Measurements from ENCODE around the gene CDK5RAP2.

The CDK5RAP2 gene

DNA sequence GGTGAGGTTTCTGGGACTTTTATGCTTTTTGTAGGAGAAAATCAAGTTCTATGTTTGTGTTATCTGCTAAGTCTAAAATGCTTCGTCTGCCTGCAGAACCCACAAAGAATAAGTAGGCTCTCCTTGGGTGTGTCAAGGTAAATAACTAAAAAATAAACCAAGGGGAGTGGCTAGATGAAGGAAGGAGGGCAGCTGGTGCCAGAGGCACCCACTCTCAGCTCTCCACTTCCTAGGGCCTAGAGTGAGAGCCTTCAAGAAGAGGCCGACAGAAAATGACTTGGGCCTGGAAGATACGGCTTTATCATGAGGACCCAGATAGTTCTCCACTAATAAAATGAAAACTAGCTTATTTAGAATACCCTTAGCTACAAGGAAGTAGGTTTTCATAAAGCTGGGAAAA, 147.4 kb downstream of the CDK5RAP2 start:
- peak; percentile 12 for DNase-seq

DNA sequence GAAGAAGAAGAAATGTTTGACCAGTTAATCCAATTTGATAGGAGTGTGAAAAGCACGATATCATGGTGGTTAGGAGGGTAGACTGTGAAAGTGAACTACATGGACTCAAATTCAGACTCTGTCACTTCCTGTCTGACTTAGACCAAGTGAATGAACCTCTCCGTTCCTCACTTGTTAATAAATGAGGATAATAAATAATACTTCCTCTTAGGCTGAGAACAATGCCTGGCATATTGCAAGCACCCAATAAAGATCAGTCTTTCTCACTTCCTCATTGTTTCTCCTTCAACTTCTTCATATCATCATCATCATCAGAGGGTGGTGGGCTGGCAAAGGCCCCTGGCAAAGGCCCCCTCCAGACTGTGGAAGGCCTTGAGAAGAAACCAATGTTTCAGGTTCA, 148.7 kb downstream of the CDK5RAP2 start:
- no peak for DNase-seq

DNA sequence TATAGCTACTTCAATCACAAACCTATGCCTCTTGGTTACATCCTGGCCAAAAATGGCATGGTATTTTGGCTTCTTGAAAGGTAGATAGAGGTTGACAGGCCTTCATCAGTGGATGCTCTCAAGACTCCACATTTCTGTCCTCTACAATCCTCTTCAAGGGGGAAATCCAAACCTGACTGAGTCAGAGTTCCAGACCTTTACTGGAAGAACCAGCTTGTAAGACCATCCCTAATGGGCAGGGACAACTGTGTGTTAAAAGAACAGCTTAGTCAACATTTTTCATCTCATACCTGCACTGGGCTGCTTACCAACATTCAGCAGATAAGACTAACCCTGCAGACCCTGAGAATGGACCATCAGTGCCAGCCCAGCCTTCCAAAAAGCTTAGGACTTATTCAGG, 155.7 kb downstream of the CDK5RAP2 start:
- DNase-seq = no peak

DNA sequence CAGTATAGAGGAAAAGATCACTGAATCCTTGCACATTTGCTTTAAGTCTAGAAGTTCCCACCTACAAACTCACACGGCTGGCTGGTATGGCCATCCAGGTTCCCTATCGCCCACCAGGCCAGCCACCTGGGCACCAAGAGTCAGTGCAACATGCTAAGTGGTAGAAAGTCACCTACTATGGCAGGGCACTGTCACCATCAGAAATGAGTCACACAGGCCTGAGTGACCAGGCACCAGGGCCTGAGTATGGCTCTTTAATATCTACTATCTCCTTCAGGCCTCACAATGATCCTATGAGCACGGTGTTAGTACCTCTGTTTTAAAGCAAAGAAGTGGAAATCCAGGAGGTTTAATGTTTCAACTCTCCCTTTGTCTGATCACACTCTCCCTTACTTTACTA, 156.2 kb downstream of the CDK5RAP2 start:
- no peak for DNase-seq

DNA sequence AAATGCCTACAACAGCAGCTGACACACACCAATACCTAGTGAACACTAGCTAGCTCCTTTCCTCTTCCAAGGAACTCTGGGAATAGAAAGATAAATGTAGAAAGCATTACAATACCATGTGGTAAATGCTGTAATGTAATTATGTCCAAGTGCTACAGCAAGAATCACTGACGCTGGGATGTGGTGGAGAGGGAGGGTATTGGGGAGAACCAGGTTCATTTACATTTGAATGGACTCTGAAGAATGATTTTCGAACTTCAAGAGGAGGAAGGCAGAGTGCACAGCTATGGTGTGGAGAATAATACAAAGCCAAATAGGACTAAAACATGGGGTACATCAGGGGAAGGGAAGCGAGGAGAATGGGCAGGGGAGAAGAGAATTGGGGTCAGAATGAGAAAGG, 158.0 kb downstream of the CDK5RAP2 start:
- DNase-seq = no peak

DNA sequence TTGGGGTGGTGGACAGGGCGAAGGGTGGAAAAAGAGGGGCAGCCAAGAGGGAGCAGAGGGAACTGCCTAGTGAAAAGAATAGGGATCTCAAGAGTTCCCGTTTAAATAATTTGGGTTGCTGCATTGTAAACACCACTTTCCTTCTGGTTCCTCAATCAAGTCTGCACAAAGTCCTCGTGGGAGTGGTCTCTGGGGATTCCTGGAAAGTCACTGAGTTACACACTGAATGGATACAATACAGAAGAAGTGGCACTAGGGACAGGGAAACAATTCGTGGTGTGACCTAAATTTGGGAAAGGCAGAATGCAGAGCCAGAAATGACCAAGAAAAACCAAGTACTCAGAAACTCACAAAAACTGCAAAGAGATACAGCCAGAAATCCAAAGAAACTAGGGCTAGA, 161.7 kb downstream of the CDK5RAP2 start:
- DNase-seq = no peak

DNA sequence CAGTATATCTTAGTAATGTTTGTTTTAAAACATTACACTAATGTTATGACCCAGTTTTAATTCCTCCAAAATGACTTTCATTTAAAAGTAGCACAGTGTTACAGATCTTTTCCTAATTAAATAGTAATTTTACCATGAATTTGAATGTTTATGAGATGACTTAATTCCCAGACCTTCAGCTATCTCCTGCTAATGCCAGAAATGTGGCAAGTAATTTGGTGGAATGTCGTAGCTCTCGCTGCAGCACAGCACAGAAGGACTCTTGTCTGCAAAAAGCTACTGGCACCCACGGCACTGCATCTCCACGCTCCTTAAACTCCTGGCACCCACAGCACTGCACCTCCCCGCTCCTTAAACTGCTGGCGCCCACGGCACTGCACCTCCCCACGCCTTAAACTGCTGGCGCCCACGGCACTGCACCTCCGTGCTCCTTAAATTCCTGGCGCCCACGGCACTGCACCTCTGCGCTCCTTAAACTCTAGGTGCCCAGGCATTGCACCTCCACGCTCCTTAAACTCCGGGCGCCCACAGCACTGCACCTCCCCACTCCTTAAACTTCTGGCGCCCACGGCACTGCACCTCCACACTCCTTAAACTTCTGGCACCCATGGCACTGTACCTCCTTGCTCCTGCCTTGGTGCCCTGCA, 163.1 kb downstream of the CDK5RAP2 start:
- no peak for DNase-seq

DNA sequence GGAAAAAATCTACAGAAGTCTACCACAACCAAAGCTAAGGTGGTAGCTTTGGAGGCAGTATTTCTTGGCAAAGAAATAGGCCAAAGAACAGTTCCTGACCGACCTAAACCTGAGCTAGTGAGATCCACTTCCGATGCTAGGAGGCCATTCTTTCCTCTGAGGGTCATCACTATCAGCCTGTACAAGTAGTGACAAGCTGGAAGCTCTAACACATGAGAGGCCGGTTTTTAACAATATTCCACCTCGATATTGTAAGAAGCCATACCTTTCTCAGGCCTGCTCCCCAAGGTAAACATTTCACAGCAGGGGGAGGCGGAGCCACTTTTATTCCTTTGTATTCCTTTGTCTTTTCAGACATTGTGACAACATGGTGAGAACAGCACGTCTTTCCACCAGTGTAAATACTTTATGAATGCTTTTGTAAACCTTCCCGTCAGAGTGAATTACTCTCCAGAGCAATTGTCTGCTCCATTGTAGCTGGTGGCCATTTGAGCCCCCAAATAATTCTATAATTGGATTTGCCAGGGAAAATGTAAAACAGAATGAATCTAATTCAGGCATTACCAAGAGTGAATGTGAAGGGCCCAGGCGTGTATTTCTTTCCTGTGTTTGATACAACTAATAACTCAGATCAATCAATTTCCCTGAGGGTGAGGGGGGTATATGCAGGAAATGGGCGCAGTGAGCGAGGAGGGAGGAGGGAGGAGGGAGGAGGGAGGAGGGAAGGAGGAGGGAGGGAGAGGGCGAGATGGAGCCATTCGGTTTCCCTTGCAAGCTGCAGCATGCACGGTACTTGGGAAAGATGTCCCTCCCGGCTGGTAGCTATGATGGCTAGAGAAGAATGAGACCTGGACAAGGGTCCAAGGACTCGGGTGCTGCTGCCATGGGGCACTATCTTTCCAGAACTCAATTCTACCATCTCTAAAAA, 166.6 kb downstream of the CDK5RAP2 start:
- DNase-seq = peak; percentile 99

DNA sequence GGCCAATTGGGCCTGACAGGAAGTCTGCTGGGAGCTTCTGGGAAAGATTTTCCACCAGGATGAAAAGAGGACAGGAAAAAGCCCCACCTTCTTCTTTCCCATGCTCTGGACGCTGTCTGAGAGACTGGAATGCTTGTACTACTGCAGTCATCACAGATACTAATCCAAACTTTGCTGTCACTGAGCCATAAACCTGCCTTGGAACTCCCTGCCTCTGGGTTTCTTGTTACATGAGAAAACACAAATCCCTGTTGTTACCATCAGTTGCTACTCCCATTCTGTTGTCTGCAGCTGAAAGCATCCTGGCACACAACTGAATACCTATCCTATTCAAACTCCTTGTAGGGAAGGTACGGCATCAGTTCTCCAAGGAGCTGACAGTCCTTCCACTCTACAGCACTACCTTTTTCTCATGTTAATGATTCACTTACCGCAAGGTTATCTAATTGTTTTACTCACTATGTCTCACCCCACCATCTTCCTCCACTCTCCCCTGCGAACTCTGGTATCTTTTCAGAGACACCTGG, 167.5 kb downstream of the CDK5RAP2 start:
- DNase-seq = peak; percentile 78

DNA sequence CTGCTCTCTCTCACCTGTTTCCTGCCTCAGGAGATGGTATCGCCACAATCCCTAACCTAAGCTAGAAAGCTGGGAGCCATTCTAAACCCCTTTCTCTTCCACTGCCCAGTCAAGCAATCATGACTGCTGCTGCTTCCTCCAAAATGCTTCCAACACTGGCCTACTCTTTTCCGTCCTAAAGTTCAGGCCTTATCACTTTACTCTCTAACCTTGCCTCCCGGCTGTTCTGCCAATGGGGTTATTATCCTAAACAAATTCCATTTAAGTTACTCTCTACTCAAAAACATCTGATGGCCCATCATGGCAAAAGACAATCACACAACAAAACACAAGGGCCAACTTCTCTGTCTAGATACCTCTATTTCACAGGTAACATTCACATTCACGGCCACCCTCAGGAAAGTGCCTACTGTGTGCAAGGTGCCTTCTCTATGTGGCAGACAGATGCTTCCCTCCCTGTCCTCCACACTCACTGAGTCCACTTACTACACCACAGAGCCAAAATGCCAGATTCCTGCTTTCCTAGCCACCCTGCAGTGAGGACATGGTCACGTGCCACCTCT, 168.0 kb downstream of the CDK5RAP2 start:
- DNase-seq = no peak

DNA sequence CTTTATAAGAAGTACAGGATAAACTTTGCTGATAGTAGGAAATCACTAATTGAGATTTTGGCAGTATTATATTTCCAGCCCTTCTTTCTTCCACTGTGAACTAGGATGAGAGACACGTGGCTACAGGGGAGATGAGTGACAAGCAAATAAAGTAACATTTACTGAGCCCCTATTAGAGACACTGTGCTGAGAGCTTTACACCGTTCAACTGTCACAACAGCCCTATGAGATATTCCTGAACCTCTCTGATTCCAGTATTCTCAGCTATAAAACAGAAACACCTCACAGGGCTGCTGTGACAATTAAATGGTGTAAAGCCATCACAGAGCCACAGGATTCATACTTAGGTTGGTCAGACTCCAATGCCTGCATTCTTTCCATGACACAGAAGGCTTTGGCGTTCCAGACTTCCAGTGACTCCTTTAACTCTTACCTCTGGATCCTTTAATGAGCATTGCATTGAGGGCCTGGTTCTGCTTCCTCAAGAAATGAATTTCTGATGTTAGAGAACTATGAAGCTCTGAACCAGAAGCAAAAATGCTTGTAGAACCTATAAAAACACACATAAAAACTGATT, 169.0 kb downstream of the CDK5RAP2 start:
- no peak for DNase-seq

DNA sequence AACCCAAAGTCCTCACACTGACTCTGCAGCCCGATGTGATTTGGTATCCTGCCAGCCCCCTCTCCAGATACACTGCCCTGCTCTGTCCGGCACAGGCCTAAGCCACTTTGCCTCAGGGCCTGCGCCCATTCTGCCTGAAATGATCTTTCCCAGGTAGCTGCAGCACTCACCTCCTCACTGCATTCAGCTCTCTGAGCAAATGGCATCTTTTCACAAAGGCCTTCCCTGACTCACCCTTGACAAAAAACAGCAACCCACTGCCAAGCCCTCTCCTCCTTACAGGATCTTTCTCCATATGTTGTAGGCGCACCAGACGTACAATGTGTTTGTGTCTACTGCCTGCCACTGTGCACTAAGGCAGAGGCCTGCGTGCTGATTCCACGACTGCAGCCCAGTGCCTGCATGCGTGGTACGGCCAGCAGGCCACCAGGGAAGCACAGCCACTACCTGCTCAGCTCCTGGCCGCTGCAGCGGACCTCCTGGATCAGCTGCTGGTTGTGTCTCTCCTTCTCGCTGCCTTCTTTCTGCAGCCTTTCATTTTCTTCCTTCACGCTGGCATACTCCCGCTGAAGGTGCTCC, 171.2 kb downstream of the CDK5RAP2 start:
- DNase-seq = peak; percentile 16

DNA sequence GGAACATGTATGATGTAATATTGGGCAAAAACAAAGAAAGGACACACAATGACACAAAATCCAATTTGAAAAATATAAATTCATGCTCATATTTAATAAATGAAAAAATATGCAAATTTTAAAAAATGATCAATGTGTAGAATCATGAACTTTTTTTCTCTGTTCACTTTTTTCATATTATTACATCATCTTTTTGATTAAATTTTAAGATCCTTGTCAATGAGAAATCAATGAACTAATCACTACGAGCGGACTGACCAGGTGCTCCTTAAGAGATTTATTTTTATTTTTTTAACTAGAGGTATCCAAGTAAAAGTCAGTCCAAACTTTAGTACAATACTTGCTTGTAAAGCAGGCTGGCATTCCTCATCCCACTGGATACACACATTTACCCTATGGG, 174.1 kb downstream of the CDK5RAP2 start:
- no peak for DNase-seq

DNA sequence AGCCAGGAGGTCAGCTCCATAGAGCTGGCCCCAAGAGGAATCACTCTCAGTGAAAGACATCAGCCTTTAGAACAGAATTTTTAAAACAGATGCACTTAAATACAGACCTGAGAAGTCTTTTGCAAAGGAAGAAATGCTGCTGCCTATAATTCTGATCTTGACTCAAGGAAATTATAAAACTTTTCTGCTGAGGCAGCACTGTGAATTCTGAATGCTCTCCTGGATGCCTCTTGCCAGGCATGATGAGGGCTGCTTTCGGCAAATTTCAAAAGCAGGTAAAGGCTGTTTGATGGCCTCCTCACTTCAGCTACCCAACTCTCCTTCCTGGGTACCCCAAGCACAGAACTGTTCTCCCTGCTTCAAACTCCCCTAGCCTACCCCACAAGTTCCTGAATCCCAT, 174.8 kb downstream of the CDK5RAP2 start:
- DNase-seq = no peak

DNA sequence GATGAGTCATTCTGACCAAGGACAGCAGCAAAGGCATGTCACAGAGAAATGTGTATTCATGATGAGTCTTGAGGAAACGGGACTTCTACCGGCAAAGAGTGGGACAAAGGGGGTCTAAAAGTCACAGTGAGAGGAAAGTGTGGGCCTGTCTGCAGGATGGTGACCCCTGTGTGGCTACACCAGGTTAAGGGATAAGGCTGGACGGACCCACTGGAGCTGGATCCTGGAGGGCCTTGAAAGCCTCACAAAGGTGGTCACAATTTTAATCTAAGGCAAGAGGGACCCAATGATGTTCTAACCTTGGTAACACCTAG, 176.5 kb downstream of the CDK5RAP2 start:
- DNase-seq = no peak

DNA sequence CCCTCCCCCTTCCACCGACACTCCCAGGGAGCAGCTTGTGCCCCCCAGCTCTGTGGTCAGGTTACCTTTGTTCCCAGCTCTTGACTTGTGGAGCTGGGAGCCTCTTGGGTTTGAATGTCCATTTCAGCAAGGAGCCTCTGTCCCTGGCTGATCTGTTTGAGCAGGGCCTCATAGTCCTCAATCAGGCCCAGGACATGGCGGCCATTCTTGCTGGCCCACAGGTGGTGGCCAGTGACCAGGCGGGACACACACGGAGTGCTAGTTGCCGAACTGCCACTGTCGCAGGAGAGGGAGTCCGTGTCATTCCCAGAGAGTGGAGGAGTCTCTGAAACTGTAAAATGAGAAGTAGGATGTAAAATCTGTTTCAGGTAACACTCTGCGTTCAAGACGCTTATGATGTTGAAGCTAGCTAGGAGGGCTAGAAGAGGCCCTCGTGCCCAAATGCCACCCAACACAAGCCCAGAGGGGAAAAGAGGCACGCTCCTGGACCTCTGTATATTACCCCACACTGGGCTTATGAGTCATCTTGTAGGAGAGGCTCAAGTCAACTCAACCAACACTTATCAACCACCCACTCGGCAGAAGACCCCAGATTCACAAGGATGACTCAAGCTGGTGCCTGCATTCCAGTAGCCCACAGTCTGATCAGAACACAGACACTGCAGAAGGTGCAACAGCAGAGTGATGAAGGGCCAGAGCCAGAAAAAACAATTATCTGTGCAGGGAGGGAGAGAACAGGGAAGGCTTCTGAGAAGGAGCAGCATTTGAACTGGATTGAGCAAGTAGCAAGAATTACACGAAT, 177.0 kb downstream of the CDK5RAP2 start:
- DNase-seq = no peak

DNA sequence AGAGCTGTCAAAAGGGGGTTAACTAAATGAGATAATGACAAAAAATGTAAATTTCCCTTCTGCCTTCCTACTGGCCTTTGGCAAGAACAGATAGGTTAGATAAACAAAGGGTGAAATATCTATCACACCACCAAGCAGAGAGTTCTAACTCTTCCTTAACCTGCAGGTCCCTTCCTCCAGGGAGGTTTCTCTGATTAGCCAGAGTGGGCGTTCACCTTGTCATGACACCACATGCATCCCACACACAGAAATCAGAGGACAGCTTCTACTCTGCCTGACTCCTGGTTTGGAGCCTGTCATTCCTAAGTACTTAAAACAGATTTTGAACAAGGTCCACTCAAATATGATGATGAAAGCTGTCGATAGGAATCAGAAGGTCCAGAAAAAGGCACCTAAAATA, 180.0 kb downstream of the CDK5RAP2 start:
- DNase-seq = no peak

DNA sequence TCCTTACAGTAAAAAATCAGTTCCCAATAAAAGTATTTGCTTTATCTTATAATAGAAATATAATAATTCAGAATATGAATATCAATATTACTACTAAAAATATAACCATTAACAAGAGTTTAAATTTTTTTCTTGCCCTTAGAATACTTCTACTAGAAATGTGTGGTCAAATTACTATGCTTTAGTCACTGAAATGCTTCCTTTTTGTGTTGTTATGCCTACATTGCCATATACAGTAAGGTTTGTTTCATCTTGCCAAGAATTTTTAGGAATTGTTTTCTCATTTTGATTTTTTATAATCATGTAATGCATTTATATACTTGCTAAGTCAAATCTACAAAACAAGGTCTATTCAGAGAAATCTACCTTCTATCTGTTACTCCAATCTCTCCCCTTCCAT, 181.7 kb downstream of the CDK5RAP2 start:
- DNase-seq = no peak

DNA sequence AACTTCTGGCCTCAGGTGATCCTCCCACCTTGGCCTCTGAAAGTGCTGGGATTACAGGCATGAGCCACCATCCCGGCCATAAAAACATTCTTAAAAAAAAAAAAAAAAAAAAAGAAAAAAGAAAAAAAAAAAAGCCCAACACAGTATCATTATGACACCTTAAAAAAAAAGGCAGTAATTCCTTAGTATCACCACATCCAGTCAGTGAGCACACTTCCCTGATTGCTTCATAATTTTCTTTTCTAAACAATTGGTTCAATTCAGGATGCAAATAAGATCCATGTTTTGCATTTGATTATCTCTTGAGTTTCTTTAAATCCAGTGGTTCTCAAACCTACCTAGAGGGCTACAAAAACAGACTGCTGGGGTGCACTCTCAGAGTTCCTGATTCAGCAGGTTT, 182.5 kb downstream of the CDK5RAP2 start:
- DNase-seq = no peak

DNA sequence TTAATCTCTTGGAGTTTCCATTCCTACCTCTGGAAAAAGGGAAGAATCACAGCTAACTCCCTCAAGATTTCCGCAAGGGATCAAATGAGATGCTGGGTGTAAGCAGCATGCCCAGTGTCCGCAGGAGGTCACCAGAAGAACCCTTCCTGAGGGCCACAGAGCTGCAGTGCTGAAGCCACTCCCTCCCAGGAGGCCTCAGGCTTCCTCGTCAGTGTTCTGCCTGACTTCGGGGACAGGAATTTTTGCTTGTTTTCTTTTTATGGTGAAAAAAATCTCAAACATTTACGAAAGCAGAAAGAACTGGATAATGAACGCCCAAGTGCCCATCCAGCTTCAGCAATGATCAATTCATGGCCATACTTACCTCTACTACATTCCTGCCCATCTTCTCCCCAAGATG, 183.0 kb downstream of the CDK5RAP2 start:
- no peak for DNase-seq

DNA sequence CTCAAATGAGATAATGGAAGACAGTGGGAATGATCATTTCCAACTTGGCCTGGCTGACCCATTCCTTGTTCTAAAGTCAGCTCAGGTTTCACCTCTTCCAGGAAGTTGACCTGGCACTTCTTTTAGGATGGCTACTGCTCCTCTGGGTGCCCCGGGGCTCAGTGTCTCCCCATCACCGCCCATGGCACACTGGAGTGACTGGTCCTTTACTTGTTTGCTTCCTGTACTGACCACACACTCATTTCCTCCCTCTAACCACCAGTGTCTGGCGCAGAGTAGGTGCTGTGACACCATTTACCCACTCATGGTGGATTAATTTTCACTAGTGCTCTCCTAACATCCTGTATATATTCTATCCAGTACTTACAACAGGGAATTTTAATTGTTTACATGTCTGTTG, 183.5 kb downstream of the CDK5RAP2 start:
- DNase-seq = no peak

DNA sequence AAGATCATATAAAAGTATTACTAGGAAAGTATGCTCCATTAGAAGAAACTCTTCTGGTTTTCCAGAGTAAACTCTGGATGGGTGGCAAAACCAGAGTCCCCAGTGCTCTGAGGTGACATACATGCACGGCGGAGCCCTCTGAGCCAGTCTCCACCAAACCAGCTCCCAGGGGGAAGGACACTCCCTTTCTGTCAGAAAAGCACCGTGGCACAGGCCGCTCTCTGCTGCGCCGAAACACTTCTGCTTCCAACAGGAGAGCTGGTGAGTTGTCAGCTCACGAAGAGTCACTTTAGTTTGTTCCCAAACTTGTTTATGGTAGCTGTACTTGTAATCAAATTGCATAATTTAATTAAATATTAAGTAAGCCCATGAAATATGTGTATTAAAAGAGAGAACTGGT, 184.6 kb downstream of the CDK5RAP2 start:
- no peak for DNase-seq

Data from NCI-H69 (cell line).